Neuronal stem cell (in vitro differentiated cells): Measurements from ENCODE around the gene CEP85L.

Experiments
- DNase-seq: peaks from one replicate; pipeline ENCODE4 v3.0.0-alpha.2; 2013; ENCODE audit warnings: low spot score
- H2AFZ ChIP-seq: one replicate; pipeline ENCODE4 v1.6.1; 2013; ENCODE audit warnings: mild to moderate bottlenecking, low read length, inconsistent platforms
- H2AK5ac ChIP-seq: 2 replicates; pipeline ENCODE4 v1.6.1; 2013; ENCODE audit warnings: low read depth, mild to moderate bottlenecking, inconsistent platforms, low read length, moderate library complexity, mixed read lengths
- H2BK120ac ChIP-seq: 2 replicates; pipeline ENCODE4 v1.6.1; 2013; ENCODE audit warnings: low read depth, mild to moderate bottlenecking, inconsistent platforms, low read length, moderate library complexity, mixed read lengths
- H2BK12ac ChIP-seq: one replicate; pipeline ENCODE4 v1.6.1; 2013; ENCODE audit warnings: low read length, inconsistent platforms
- H2BK15ac ChIP-seq: 2 replicates; pipeline ENCODE4 v1.6.1; 2013; ENCODE audit warnings: mild to moderate bottlenecking, low read length, inconsistent platforms, mixed read lengths
- H2BK5ac ChIP-seq: one replicate; pipeline ENCODE4 v1.6.1; 2013; ENCODE audit warnings: inconsistent platforms, mild to moderate bottlenecking, low read length, moderate library complexity
- H3K14ac ChIP-seq: one replicate; pipeline ENCODE4 v1.6.1; 2013; ENCODE audit warnings: low read length, inconsistent platforms
- H3K18ac ChIP-seq: 2 replicates; pipeline ENCODE4 v1.6.1; 2013; ENCODE audit warnings: low read length, inconsistent platforms
- H3K23ac ChIP-seq: 2 replicates; pipeline ENCODE4 v1.6.1; 2013; ENCODE audit warnings: low read depth, mild to moderate bottlenecking, mixed read lengths, low read length, inconsistent platforms; ENCODE audit not compliant: poor library complexity
- H3K27ac ChIP-seq: replicated peaks from 3 replicates; pipeline ENCODE4 v1.5.1; 2013; ENCODE audit warnings: low read length, inconsistent platforms
- H3K27me3 ChIP-seq, 3 experiments: 2 replicates each; pipeline ENCODE4 v1.6.1; 2013; ENCODE audit warnings: low read length in 3 of 3, mild to moderate bottlenecking in 2 of 3, inconsistent platforms in 1 of 3, low read depth in 1 of 3, mixed read lengths in 1 of 3, moderate library complexity in 1 of 3; ENCODE audit not compliant: control insufficient read depth in 3 of 3, insufficient read depth in 3 of 3
- H3K36me3 ChIP-seq, 2 donors: replicated peaks in 1 of 2; 2 replicates each; pipeline ENCODE4 v1.6.1; 2013; ENCODE audit warnings: low read length in 2 of 2; ENCODE audit not compliant: control insufficient read depth in 2 of 2, insufficient read depth in 2 of 2
- H3K4ac ChIP-seq: 2 replicates; pipeline ENCODE4 v1.6.1; 2013; ENCODE audit warnings: inconsistent platforms, mild to moderate bottlenecking, low read length, moderate library complexity
- H3K4me1 ChIP-seq, 2 donors: 1 replicate in 1 of 2; 2 replicates in 1 of 2; pipeline ENCODE4 v1.6.1; 2013; ENCODE audit warnings: low read length in 2 of 2, low read depth in 1 of 2; ENCODE audit not compliant: control insufficient read depth in 2 of 2, insufficient read depth in 1 of 2
- H3K4me2 ChIP-seq: one replicate; pipeline ENCODE4 v1.6.1; 2013; ENCODE audit warnings: mild to moderate bottlenecking, low read length, inconsistent platforms; ENCODE audit not compliant: insufficient read depth, poor library complexity, severe bottlenecking
- H3K4me3 ChIP-seq, 2 donors: 2 replicates each; pipeline ENCODE4 v1.5.1; 2013; ENCODE audit warnings: low read length in 2 of 2, mild to moderate bottlenecking in 2 of 2, inconsistent platforms in 1 of 2, moderate library complexity in 1 of 2
- H3K79me1 ChIP-seq: one replicate; pipeline ENCODE4 v1.6.1; 2013; ENCODE audit warnings: low read depth, mild to moderate bottlenecking, inconsistent platforms, low read length, moderate library complexity
- H3K9ac ChIP-seq: one replicate; pipeline ENCODE4 v1.6.1; 2013; ENCODE audit warnings: mild to moderate bottlenecking, low read depth, low read length, inconsistent platforms; ENCODE audit not compliant: poor library complexity
- H3K9me3 ChIP-seq, 2 donors: replicated peaks in 1 of 2; 2 replicates each; pipeline versions ENCODE3 to v1.6.1; 2013; ENCODE audit warnings: low read length in 2 of 2, mild to moderate bottlenecking in 2 of 2, inconsistent platforms in 1 of 2, low read depth in 1 of 2, mixed read lengths in 1 of 2, moderate library complexity in 1 of 2; ENCODE audit not compliant: control insufficient read depth in 2 of 2, insufficient read depth in 1 of 2
- H4K8ac ChIP-seq: one replicate; pipeline ENCODE4 v1.6.1; 2013; ENCODE audit warnings: low read depth, mild to moderate bottlenecking, inconsistent platforms, low read length, moderate library complexity
- H4K91ac ChIP-seq: one replicate; pipeline ENCODE4 v1.6.1; 2013; ENCODE audit warnings: low read length, low read depth, mild to moderate bottlenecking, inconsistent platforms; ENCODE audit not compliant: poor library complexity
- WGBS, 2 donors: extraction: QIAGEN DNeasy Blood & Tissue Kit; methylation state at CpG; one replicate each; pipeline ENCODE4 v1.1.7; 2013; ENCODE audit warnings: missing lambda C conversion rate in 2 of 2, mixed read lengths in 1 of 2; ENCODE audit not compliant: insufficient read length in 2 of 2, insufficient replicate concordance in 1 of 2; ENCODE audit errors: extremely low coverage in 2 of 2; 5-methylcytosine and 5-hydroxymethylcytosine counted together

The CEP85L gene

GRCh38 chr6:118579786-118580185 lies 71.6 kb downstream of the CEP85L start:
- no peaks in the 10 kb centered on the region for H3K27me3 ChIP-seq
- H3K23ac ChIP-seq = no peak overlapping the region
- no peak overlapping the region for H2BK120ac ChIP-seq
- no peak overlapping the region for H2BK15ac ChIP-seq
- H2AFZ ChIP-seq = no peak overlapping the region
- WGBS, 2 donors = no CpG with 5 or more reads among the region's 2 CpGs
- no peak overlapping the region for H3K9ac ChIP-seq
- no peak overlapping the region for H3K27ac ChIP-seq
- H3K14ac ChIP-seq = no peak overlapping the region
- peaks cover 5 to 34% of the 10 kb centered on the region in 2 donors for H3K9me3 ChIP-seq
- H3K18ac ChIP-seq = no peak overlapping the region
- H2AK5ac ChIP-seq = no peak overlapping the region
- H4K91ac ChIP-seq = no peak overlapping the region
- H2BK5ac ChIP-seq = no peak overlapping the region
- H3K4me2 ChIP-seq = no peak overlapping the region
- H3K4ac ChIP-seq = no peak overlapping the region
- no peak overlapping the region for H3K4me3 ChIP-seq
- no peaks in the 10 kb centered on the region for H3K36me3 ChIP-seq
- H3K79me1 ChIP-seq = no peaks in the 10 kb centered on the region
- no peaks in the 10 kb centered on the region for H3K4me1 ChIP-seq
- H4K8ac ChIP-seq = no peak overlapping the region
- DNase-seq = no peak
- H2BK12ac ChIP-seq = no peak overlapping the region

DNA sequence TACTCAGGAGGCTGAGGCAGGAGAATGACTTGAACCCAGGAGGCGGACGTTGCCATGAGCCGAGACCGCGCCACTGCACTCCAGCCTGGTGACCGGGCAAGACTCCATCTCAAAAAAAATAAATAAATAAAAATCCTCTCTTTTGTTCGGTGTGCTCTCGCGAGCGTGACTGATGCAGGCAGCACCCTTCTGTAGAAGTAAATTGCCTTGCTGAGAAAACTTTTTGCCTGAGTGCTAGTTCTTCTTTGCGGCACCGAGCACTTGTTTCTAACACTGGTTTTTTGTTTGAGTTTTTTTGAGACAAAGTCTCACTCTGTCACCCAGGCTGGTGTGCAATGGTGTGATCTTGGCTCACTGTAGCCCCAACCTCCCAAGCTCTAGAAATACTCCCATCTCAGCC lies 72.8 kb downstream of the CEP85L start:
- Histone ChIP-seq H2AK5ac (no peak overlapping the region), H3K23ac (no peak overlapping the region), H3K27ac (no peak overlapping the region), H2BK12ac (no peak overlapping the region), H3K4me2 (no peak overlapping the region), H3K27me3 (no peaks in the 10 kb centered on the region), H3K4ac (no peak overlapping the region), H3K9me3 (peaks cover 14 to 46% of the 10 kb centered on the region in 2 donors), H2BK5ac (no peak overlapping the region), H3K14ac (no peak overlapping the region), H4K91ac (no peak overlapping the region), H4K8ac (no peak overlapping the region), H3K4me3 (no peak overlapping the region), H3K9ac (no peak overlapping the region), H3K79me1 (no peaks in the 10 kb centered on the region), H2BK15ac (no peak overlapping the region), H2AFZ (no peak overlapping the region), H2BK120ac (no peak overlapping the region), H3K18ac (no peak overlapping the region), H3K36me3 (no peaks in the 10 kb centered on the region), H3K4me1 (no peaks in the 10 kb centered on the region)
- DNase-seq = no peak
- no CpG with 5 or more reads among the region's 12 CpGs for WGBS, 2 donors

GRCh38 chr6:118577972-118578371 lies 73.4 kb downstream of the CEP85L start:
- Histone ChIP-seq H4K8ac (no peak overlapping the region), H2BK12ac (no peak overlapping the region), H2BK5ac (no peak overlapping the region), H2AK5ac (no peak overlapping the region), H3K4me2 (no peak overlapping the region), H3K36me3 (no peaks in the 10 kb centered on the region), H3K4ac (no peak overlapping the region), H3K23ac (no peak overlapping the region), H3K4me3 (no peak overlapping the region), H4K91ac (no peak overlapping the region), H2BK120ac (no peak overlapping the region), H3K14ac (no peak overlapping the region), H3K9ac (no peak overlapping the region), H3K27ac (no peak overlapping the region), H3K9me3 (peaks cover 14 to 51% of the 10 kb centered on the region in 2 donors), H2AFZ (no peak overlapping the region), H3K27me3 (no peaks in the 10 kb centered on the region), H3K18ac (no peak overlapping the region), H2BK15ac (no peak overlapping the region), H3K4me1 (no peaks in the 10 kb centered on the region), H3K79me1 (no peaks in the 10 kb centered on the region)
- DNase-seq = no peak
- no CpG with 5 or more reads among the region's 4 CpGs for WGBS, 2 donors

- Histone ChIP-seq H3K4me3 (no peak overlapping the region), H3K27ac (no peak overlapping the region)
Measured at GRCh38 chr6:118574051-118574865, 77.1 kb downstream of the CEP85L start.

More at GRCh38 chr6:118574051-118574865, 77.1 kb downstream of the CEP85L start:
- Histone ChIP-seq H2AK5ac (no peak overlapping the region), H4K8ac (no peak overlapping the region), H2BK12ac (no peak overlapping the region), H4K91ac (no peak overlapping the region), H3K27me3 (no peaks in the 10 kb centered on the region), H3K9me3 (peaks cover 14 to 47% of the 10 kb centered on the region in 2 donors), H3K9ac (no peak overlapping the region), H2BK120ac (no peak overlapping the region), H2BK15ac (no peak overlapping the region), H2BK5ac (no peak overlapping the region), H3K18ac (no peak overlapping the region), H3K4me1 (no peaks in the 10 kb centered on the region), H3K79me1 (no peaks in the 10 kb centered on the region), H3K14ac (no peak overlapping the region), H3K36me3 (no peaks in the 10 kb centered on the region), H3K4me2 (no peak overlapping the region), H2AFZ (no peak overlapping the region), H3K23ac (no peak overlapping the region), H3K4ac (no peak overlapping the region)
- no CpG with 5 or more reads among the region's 13 CpGs for WGBS, 2 donors
- DNase-seq = no peak
